Gastrocnemius medialis (tissue), 4 donors: ENCODE measurements around the gene AK5. TPM values are rescaled to one million over a fixed set of nuclear protein-coding genes. Genes with fewer than 3 reads are reported as not detected.

Source experiments
- ATAC-seq, 2 donors: fragments of 150-250 bp; one replicate each; pipeline ENCODE4 v1.9.1; 2016
- DNase-seq, 2 donors: peaks; one replicate each; pipeline ENCODE4 v3.0.0-alpha.2; 2019
- H3K27ac ChIP-seq, 4 donors: fragments of 200-600 bp; sonication (generic); 1 replicate in 1 of 4; 2 replicates in 3 of 4; pipeline ENCODE4 v1.5.1; 2016 to 2018; ENCODE audit warnings: mild to moderate bottlenecking in 2 of 4, moderate library complexity in 1 of 4
- H3K27me3 ChIP-seq, 3 donors: fragments of 200-600 bp; sonication (generic) in 2 of 3; 1 replicate in 1 of 3; 2 replicates in 2 of 3; pipeline versions ENCODE4 v1.5.1 to v1.6.0; 2016 to 2019; ENCODE audit warnings: mild to moderate bottlenecking in 1 of 3, moderate library complexity in 1 of 3
- H3K36me3 ChIP-seq, 2 donors: fragments of 200-600 bp; sonication (generic) in 1 of 2; one replicate each; pipeline ENCODE4 v1.5.1; 2017 to 2018
- H3K4me1 ChIP-seq, 2 donors: fragments of 200-600 bp; sonication (generic) in 1 of 2; one replicate each; pipeline ENCODE4 v1.5.1; 2016 to 2017; ENCODE audit warnings: mild to moderate bottlenecking in 2 of 2
- H3K4me3 ChIP-seq, 4 donors: fragments of 200-600 bp; sonication (generic) in 3 of 4; 1 replicate in 1 of 4; 2 replicates in 3 of 4; pipeline ENCODE4 v1.5.1; 2016 to 2019; ENCODE audit warnings: mild to moderate bottlenecking in 2 of 4
- H3K9me3 ChIP-seq, 3 donors: fragments of 200-600 bp; sonication (generic) in 2 of 3; 1 replicate in 1 of 3; 2 replicates in 2 of 3; pipeline ENCODE4 v1.5.1; 2016 to 2019
- CTCF ChIP-seq, 5 experiments: fragments of 450-650 bp in 3 of 5; fragments of 200-600 bp in 2 of 5; sonication (generic) in 2 of 5; IDR thresholded peaks in 4 of 5; conservative IDR thresholded peaks in 1 of 5; 1 replicate in 4 of 5; 2 replicates in 1 of 5; pipeline ENCODE4 v1.5.1; 2016 to 2019; ENCODE audit warnings: antibody characterized with exemption in 5 of 5, mild to moderate bottlenecking in 3 of 5, moderate library complexity in 3 of 5
- POLR2A ChIP-seq, 2 donors: fragments of 450-650 bp; IDR thresholded peaks; one replicate each; pipeline ENCODE4 v1.6.1; 2017; ENCODE audit warnings: antibody characterized with exemption in 2 of 2, mild to moderate bottlenecking in 2 of 2, moderate library complexity in 2 of 2
- in situ Hi-C, 4 donors: fragments of 200-750 bp; cut with MboI; loops; one replicate each; pipeline versions ENCODE4 v1.15.0 to v1.8.0; 2017; ENCODE audit warnings: low sequenced_read_pairs in 4 of 4
- intact Hi-C: fragments of 100-400 bp; cut with DNase I; formaldehyde crosslinking; loops from one replicate; pipeline ENCODE4 v1.15.1; 2023; ENCODE audit warnings: low total_unique reads
- total RNA-seq, 4 donors: library from RNA; depleted of rRNA; stranded (reverse); fragments of >200 nt; gene quantifications; one replicate each; pipeline versions ENCODE4 v1.1.0 to v1.2.3, GENCODE V29; 2016

The AK5 gene
- total RNA-seq, 4 donors from 2014 or later, result 0.07 to 1.8 TPM; not detected in 2

GRCh38 chr1:77383236-77383635 lies 101.4 kb downstream of the AK5 start:
- Histone ChIP-seq H3K4me3 (no peak overlapping the region), H3K27me3 (no peaks in the 10 kb centered on the region), H3K9me3 (no peaks in the 10 kb centered on the region), H3K27ac (no peak overlapping the region), H3K4me1 (no peaks in the 10 kb centered on the region), H3K36me3 (no peaks in the 10 kb centered on the region)
- DNase-seq, result no peak
- ATAC-seq, result no peak
- TF ChIP-seq CTCF (IDR thresholded peaks at IDR 0.05 in 4 of 5, conservative IDR thresholded peaks at IDR 0.05 in 1 of 5) (no peak), POLR2A (IDR thresholded peaks at IDR 0.05) (no peak)
- intact Hi-C loops (no loop called here), in situ Hi-C loops (no loop called here)

GRCh38 chr1:77385551-77385950 lies 103.7 kb downstream of the AK5 start:
- H3K4me1 ChIP-seq, result no peaks in the 10 kb centered on the region
- TF ChIP-seq CTCF (IDR thresholded peaks at IDR 0.05 in 4 of 5, conservative IDR thresholded peaks at IDR 0.05 in 1 of 5) (no peak), POLR2A (IDR thresholded peaks at IDR 0.05) (no peak)
- intact Hi-C loops, result no loop called here

GRCh38 chr1:77386276-77386675 lies 104.5 kb downstream of the AK5 start:
- H3K27me3 ChIP-seq, result no peaks in the 10 kb centered on the region
- H3K36me3 ChIP-seq, result no peaks in the 10 kb centered on the region
- intact Hi-C loops (no loop called here), in situ Hi-C loops (no loop called here)
- H3K4me3 ChIP-seq, result no peak overlapping the region
- no peak overlapping the region for H3K27ac ChIP-seq
- TF ChIP-seq CTCF (IDR thresholded peaks at IDR 0.05 in 4 of 5, conservative IDR thresholded peaks at IDR 0.05 in 1 of 5) (no peak), POLR2A (IDR thresholded peaks at IDR 0.05) (no peak)
- no peaks in the 10 kb centered on the region for H3K4me1 ChIP-seq
- no peaks in the 10 kb centered on the region for H3K9me3 ChIP-seq
- DNase-seq (no peak), ATAC-seq (no peak)

More at GRCh38 chr1:77385551-77385950, 103.7 kb downstream of the AK5 start:
- no peak overlapping the region for H3K27ac ChIP-seq
- H3K36me3 ChIP-seq, result no peaks in the 10 kb centered on the region
- ATAC-seq (no peak), DNase-seq (no peak)
- H3K27me3 ChIP-seq, result no peaks in the 10 kb centered on the region
- H3K4me3 ChIP-seq, result no peak overlapping the region
- in situ Hi-C loops, result no loop called here
- H3K9me3 ChIP-seq, result no peaks in the 10 kb centered on the region

- in situ Hi-C loops, result no loop called here
- Histone ChIP-seq H3K27ac (no peak overlapping the region), H3K4me1 (no peaks in the 10 kb centered on the region), H3K36me3 (no peaks in the 10 kb centered on the region), H3K27me3 (no peaks in the 10 kb centered on the region), H3K4me3 (no peak overlapping the region), H3K9me3 (no peaks in the 10 kb centered on the region)
- DNase-seq (no peak), ATAC-seq (no peak)
- no peak for TF ChIP-seq POLR2A (IDR thresholded peaks at IDR 0.05)
- no peak for TF ChIP-seq CTCF (IDR thresholded peaks at IDR 0.05 in 4 of 5, conservative IDR thresholded peaks at IDR 0.05 in 1 of 5)
- intact Hi-C loops, result no loop called here
These were observed 105.7 kb downstream of the AK5 start for GRCh38 chr1:77387553-77387952.

GRCh38 chr1:77388661-77389060 lies 106.8 kb downstream of the AK5 start:
- H3K9me3 ChIP-seq, result no peaks in the 10 kb centered on the region
- intact Hi-C loops, result no loop called here
- H3K27me3 ChIP-seq, result no peaks in the 10 kb centered on the region
- no peaks in the 10 kb centered on the region for H3K4me1 ChIP-seq
- no peaks in the 10 kb centered on the region for H3K36me3 ChIP-seq
- ATAC-seq, result no peak
- no peak overlapping the region for H3K27ac ChIP-seq
- TF ChIP-seq POLR2A (IDR thresholded peaks at IDR 0.05), result no peak
- no peak for TF ChIP-seq CTCF (IDR thresholded peaks at IDR 0.05 in 4 of 5, conservative IDR thresholded peaks at IDR 0.05 in 1 of 5)
- H3K4me3 ChIP-seq, result no peak overlapping the region
- no peak for DNase-seq
- in situ Hi-C loops, result no loop called here
